GM12864 (cell line): Measurements from ENCODE around the gene COL28A1.

ENCODE experiments used
- DNase-seq: peaks from one replicate; pipeline ENCODE4 v3.0.0-alpha.2; 2011; ENCODE audit warnings: low read depth
- H3K4me3 ChIP-seq: 2 replicates; pipeline ENCODE4 v1.5.1; 2011; ENCODE audit warnings: mild to moderate bottlenecking, low read depth, low read length, control low read depth
- CTCF ChIP-seq: IDR thresholded peaks from 2 replicates; pipeline ENCODE4 v1.5.1; 2011; ENCODE audit warnings: low read depth, mild to moderate bottlenecking, moderate library complexity, low read length, control low read depth, inconsistent platforms; ENCODE audit errors: missing control alignments

Gene COL28A1

DNA sequence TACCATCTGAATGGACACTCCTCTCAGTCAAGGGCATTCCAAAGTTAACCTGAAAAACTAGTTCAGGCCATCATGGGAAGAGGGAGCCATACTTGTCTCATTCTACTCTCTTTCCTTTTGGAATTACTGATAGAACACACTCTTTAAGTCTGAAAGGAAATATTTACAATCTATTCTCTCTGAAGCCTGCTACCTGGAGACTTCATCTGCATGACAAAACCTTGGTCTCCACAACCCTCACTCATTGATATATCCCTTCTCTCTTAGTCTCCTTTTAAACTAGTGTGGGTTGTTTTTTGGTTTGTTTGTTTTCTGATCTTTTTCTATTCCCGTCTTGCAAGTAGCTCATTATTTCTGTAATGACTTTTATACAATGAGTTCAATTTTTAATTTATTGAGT lies 183.8 kb downstream of the COL28A1 start:
- DNase-seq: no peak
- no peak overlapping the region for H3K4me3 ChIP-seq
- TF ChIP-seq CTCF: no peak

- TF ChIP-seq CTCF: no peak
- DNase-seq: no peak
- H3K4me3 ChIP-seq: no peak overlapping the region
Observed at GRCh38 chr7:7351156-7351555, 184.5 kb downstream of the COL28A1 start.

GRCh38 chr7:7349156-7349555 lies 186.5 kb downstream of the COL28A1 start:
- no peak overlapping the region for H3K4me3 ChIP-seq
- TF ChIP-seq CTCF: no peak
- DNase-seq: no peak

- no peak for TF ChIP-seq CTCF
- H3K4me3 ChIP-seq: no peak overlapping the region
- DNase-seq: no peak
Observed at GRCh38 chr7:7347045-7347444, 188.6 kb downstream of the COL28A1 start.

DNA sequence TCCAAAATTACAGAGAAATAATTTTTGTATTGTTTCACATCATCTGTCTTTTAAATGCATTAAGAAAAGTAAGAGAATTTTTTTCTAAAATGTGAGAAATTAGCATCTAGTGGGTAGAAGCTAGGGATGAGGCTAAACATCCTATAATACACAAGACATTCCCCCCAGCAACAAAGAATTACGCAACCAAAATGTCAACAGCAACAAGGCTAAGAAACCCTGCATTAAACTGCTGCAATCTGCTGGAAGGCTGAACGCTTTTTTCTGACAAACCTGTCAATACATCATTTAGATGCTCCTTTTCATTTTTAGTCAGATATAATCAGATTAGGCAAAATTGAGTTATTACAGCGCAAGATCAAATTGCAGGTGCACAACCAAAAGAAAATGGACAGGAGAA lies 191.1 kb downstream of the COL28A1 start:
- TF ChIP-seq CTCF: no peak
- no peak overlapping the region for H3K4me3 ChIP-seq
- DNase-seq: no peak

- no peak for DNase-seq
- no peak overlapping the region for H3K4me3 ChIP-seq
- no peak for TF ChIP-seq CTCF
Observed at GRCh38 chr7:7335909-7336308, 199.8 kb downstream of the COL28A1 start.

DNA sequence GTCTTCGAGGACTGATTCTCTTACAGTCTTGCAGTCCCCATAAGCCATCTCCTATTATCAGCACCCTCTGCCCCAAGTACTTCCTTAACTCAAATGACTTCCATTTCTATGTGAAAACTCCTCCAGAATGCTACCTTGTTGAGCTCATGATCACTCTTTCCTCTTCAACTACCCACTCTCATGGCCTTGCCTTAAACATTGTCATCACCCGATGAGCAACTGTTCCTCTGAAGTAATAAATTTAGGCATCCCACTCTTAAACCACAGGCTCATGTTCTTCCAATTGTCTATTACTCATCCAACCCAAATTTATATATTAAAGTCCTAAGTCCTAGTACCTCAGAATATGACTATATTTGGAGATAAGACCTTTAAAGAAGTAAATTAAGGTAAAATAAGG lies 200.5 kb downstream of the COL28A1 start:
- no peak for DNase-seq
- H3K4me3 ChIP-seq: no peak overlapping the region
- TF ChIP-seq CTCF: no peak
